Measurements from ENCODE around the gene APBB1IP.
"Not testable (repeated sequence)": the region's sequence is repeated elsewhere in the genome, so short reads cannot be mapped to it uniquely, and the experiment has no call there.

The APBB1IP gene

DNA sequence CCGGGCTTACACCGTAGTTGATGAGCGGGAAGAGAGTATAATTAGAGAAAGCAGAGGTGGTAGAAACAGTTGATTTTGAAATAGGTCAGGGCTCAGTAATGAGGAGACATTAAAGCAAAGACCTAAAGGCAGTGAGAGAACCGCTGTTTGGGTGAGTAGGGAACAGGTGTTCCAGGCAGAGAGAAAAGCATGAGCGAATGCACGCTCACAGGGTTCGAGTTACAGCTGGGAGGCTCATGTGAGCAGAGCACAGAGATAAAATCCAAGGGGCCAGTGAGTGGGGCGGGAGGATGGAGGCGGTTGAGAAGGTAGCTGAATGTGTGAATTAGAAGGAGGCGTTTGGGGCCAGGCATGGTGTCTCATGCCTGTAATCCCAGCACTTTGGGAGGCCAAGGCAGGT is 39.9 kb downstream of the APBB1IP start:
- DNase-seq (ENCODE audit: low read depth), result no peak

DNA sequence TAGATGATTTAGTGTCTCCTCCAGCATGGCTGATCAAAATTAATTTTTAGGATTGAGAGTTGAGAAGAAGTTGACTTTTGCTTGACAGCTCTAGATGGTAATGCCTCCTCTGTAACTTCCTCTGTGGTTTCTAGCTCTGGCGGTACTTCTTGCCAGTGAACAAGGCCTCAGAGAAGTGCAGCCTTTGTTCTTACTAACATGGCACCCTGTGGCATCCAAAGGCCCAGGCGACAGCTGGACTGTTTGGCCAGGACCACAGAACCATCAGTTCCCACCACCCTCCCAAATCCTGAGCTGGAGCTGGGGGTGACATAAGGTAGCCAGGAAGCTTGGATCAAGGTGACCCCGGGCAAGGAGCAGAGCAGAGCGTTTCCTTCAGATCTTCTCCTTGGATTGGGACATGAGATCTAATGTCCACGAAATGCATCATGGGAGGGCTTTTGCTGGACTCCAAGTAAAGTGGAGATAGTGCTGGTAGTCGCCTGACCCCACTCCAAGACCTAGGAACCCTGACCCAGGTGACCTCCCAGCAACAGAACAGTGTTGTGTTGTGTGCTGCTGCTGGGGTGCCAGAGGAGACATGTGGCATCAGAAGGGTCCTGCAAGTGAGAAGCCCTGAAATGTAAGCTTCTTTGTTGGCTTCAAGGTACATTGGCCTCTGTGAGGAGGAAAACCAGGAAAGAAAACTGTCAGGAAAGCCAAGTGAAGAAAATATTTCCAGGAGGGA is 41.8 kb downstream of the APBB1IP start:
- DNase-seq (ENCODE audit: low read depth), result no peak

DNA sequence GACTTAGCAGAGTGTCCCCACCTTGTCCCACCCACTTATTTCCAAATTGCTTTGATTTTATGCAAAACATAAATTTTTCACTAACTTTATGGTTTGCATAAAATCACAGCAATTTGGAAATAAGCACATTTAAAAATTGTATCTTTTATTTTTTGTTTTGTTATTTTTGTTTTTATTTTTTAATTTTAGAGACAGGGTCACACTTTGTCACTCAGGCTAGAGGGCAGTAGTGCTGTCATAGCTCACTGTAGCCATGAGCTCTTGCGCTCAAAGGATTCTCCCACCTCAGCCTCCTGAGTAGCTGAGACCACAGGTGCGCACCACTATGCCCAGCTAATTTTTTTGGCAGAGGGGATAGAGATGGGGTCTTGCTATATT is 43.2 kb downstream of the APBB1IP start:
- no peak for DNase-seq (ENCODE audit: low read depth)

DNA sequence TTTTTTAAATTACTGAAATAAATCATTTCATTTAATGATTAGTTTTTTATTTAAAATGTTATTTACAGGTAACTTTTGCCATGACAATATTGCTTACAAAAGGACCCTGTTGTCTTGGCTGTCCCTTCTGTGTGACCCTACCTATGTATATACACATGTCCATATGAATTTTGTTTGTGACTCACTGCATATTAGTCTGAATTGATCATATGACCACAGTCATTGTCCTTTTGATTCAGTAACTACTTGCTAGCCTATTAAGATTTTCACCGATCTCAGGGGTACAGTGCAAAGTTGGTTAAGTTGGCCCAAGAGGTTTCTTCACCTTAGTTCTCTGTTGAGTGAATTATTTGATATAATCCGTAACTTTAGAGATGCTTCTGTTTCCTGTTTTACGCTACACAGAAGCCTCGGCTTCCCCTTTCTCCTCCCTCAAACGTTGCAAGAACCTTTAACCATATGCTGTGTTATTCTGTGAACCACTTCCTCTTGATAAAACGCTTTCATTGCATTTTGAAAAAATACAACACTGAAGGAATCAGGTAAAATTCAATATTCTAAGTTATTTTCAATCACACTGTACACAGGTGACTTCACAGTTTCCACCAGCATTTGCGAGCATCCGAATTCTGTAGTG is 43.9 kb downstream of the APBB1IP start:
- no peak for DNase-seq (ENCODE audit: low read depth)

DNA sequence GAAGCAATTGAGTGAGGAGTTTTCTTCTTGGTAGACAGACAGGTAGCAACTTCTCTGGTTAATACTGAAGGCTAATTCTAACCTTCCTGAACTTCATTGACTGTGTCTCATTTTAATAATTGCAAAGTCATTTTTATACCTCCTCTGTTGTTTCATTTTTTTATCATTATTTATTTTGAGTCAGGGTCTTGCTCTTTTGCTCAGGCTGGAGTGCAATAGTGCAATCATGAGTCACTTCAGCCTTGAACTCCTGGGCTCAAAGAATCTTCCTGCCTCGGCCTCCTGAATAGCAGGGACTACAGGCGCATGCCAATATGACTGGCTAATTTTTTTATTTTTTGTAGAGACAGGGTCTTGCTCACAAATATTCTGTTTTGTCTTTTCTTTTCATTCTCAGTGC is 45.4 kb downstream of the APBB1IP start:
- no peak for DNase-seq (ENCODE audit: low read depth)

DNA sequence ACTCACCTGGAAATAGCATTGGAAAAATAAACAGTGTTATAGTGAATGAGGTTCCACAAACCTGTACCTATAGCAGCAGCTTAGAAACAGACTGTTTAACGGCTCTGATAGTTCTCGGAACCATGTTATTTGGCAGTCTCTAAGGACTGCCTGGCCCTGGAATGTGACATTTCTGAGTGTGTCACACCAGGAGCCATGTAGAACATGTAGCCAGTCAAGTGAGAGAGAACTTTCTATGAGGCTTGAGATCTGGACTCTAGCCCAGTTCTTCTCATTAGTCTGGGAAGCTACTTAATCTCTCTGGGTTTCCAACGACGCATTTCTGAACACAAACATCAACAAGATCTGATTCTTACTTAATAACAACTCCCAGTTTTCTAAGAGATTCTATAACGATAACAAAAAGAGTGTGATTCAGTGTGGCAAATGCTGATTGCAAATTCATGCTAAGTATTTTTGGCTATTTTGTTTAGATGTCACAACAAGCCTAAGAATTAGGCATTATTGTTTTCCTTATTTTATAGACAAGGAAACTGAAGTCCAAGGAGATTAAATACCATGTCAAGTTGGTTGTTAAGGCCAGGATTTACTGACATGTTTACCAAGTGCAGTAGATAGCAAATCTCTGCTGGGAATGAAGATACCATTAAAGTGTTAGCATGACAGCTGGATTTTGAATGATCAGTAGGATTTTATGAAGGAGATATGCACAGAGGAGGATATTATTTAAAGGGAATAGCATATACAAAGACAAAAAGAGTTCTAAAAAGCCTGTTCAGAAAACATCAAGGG is 47.2 kb downstream of the APBB1IP start:
- no peak for DNase-seq (ENCODE audit: low read depth)

DNA sequence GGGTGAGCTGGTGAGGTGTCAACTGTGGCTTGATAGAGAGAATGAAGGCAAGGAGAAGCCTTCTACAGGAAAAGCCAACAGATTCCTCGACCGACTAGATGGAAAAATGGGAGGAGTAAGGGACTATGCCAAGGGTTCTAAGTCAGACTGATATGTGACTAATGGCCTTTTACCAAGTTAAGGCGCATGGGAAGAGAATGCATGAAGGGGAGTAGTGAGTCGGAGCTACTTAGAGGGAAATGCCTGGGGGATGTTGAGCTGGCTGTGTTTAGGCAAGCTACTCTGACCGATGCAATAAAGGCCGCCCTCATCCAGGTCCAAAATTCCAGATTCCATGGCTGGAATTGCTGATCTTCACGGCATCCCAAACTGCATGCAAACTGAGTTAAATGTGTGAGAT is 48.2 kb downstream of the APBB1IP start:
- peak; percentile 86 for DNase-seq (ENCODE audit: low read depth)

DNA sequence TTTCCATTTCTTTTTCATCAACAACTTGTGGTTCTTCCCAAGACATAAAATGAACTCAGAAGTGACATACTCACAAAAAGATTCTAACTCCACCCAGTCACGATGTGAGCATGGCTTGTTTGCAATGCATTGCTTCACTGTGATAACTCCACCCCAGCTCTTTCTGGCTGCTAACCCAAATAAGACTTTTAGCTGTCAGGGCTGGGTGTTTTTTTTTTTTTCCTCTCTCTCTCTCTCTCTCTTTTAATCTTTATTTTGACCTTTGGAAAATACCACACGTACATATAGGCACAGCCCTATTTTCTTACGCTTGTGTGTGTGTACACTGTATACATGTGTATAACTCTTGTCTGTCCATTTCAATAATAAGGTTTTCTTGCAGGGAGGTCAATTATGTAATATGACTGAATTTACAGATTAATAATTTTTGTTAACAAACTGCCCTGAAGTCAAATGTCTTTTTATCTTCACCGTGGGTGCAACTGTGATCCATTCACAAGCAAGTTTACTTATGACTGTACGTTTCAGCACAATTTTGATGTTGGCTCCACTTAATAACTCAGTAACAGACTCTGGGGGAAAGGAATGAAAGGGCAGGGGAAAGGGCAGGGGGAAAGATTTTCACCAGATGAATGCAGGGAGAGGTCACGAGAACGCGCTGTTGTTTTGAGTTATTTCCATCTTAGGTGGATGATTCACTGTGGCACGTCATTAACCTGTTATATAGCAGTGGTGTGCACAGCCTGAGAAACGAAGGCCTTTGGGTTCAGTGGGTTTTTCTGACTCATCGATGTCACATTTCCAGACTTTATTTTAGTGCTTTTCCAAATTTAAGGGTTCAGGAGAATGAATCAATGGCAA is 49.1 kb downstream of the APBB1IP start:
- peak; percentile 89 for DNase-seq (ENCODE audit: low read depth)

DNA sequence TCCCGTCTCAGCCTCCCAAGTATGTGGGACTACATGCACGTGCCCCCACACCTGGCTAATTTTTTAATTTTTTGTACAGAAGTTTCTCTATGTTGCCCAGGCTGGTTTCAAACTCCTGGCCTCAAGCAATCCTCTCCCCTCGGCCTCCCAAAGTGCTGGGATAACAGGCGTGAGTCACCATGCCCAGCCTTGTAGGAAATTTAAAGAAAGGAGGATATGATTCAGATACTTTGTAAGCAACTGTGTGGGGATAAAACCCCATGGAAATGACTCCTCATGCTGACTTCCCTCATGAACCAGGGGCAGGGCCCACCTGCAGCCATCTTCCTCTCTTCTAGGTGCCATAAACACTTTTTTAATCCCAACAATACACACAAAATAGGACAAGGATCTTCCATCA is 50.2 kb downstream of the APBB1IP start:
- DNase-seq (ENCODE audit: low read depth), result no peak

DNA sequence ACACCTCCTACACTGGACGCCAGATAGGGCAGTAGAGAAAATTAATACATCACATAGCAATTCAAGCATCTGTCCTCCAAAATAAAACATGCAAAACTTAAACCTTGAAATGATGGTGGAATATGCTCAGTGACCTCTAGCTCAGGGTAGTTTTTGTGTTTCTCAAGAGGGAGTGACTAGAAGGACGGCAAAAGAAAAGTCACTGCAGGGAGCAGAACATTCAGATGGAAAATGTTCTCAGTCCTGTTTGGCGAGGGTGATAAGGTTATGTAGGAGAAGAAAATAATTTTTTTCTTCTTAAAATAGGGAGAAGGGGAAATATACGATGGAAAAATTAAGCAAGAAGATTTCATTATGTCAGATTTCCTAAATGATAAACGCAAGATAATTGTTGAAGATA is 50.9 kb downstream of the APBB1IP start:
- no peak for DNase-seq (ENCODE audit: low read depth)

DNA sequence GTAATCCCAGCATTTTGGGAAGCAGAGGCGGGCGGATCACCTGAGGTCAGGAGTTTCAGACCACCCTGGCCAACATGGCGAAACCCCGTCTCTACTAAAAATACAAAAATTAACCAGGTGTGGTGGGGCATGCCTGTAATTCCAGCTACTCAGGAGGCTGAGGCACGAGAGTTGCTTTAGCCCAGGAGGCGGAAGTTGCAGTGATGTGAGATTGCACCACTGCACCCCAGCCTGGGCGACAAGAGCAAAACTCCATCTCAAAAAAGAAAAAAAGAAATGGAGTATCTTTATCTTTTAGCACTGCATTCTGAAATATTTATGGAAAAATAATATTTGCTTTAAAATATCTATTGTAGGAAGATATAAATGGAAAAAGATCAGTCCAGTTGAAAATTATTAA is 52.2 kb downstream of the APBB1IP start:
- not testable (repeated sequence) for DNase-seq (ENCODE audit: low read depth)

DNA sequence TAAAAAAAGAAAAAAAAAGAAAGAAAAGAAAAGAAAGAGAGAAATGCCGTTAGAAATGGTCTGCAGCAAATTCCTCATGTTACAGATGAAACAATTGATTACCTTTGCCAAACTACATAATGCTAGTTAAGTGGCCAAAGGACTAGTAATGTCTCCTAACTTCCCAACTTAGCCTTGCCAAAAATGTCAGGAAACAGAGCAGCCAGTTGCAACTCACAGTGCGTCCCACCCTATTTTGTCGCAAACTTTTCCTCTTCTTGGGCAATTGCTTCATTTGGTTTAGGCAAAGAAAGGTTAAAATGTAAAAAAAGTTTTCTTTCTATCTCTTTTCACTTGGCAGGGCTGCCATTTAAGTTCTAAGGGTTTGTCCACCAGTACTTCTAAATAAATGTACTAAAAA is 53.1 kb downstream of the APBB1IP start:
- DNase-seq (ENCODE audit: low read depth), result no peak

DNA sequence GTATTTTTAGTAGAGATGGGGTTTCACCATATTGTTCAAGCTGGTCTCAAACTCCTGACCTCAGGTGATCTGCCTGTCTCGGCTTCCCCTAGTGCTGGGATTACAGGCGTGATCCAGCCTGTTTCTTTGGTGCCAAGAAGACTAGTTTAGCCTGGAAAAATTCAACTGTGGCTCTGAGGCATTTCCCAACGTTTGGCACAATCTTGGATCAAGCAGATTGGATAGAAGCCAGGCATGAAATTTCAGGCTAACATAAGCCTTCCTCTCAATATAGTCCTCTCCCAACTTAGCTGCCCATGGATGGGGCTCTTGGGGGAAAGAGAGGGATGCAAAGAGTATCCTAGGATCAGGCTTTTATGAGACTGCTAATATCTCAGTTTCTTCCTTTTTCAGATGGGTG is 53.8 kb downstream of the APBB1IP start:
- no peak for DNase-seq (ENCODE audit: low read depth)

DNA sequence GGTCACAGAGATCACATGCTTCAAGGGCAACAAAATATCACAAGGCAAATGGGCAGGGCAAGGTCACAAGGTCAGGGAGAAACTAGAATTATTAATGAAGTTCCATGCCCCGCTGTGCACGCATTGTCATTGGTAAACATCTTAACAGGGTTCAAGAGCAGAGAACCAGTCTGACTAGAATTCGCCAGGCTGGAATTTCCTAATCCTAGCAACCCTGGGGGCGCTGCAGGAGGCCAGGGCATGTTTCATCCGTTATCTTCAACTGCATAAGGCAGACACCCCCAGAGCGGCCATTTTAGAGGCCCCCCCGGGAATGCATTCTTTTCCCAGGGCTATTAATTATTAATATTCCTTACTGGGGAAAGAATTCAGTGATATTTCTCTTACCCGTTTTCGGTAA is 54.6 kb downstream of the APBB1IP start:
- DNase-seq (ENCODE audit: low read depth), result not testable (repeated sequence)

DNA sequence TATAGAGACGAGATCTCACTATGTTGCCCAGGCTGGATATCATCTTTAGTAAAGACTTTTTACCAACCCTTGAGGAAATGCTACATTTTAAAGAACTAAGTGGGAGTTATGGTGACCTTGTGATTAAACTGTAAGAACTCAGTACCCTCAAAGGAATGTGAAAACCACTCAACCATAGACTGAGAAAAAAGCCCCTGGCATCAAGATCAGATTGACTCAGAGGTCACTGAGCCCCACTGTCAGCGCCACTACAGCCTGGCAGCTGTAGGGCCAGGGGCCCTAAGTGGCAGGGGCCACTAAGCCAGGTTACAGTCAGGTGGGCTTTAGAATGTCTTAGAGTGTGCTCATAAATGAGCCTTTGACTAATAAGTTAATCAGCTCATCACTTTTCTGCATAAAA is 55.9 kb downstream of the APBB1IP start:
- no peak for DNase-seq (ENCODE audit: low read depth)

DNA sequence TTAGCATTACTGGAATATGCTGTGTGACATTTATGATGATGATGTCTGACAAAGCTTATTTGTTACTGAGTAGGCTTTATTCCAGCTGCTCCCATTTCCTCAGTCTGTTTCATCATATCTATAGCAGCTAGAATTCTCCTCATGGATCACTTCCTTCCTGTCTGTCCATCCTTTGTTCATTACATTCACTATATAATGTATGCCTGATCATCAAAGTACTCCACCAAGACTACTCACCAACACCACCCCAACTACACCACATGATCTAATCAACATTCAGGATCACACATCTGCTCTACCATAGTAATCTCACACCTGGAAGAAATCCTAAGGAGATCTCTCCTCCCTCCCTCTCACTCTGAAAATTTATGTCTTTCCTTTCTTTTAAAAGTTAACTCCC is 61.3 kb downstream of the APBB1IP start:
- DNase-seq (ENCODE audit: low read depth), result no peak

DNA sequence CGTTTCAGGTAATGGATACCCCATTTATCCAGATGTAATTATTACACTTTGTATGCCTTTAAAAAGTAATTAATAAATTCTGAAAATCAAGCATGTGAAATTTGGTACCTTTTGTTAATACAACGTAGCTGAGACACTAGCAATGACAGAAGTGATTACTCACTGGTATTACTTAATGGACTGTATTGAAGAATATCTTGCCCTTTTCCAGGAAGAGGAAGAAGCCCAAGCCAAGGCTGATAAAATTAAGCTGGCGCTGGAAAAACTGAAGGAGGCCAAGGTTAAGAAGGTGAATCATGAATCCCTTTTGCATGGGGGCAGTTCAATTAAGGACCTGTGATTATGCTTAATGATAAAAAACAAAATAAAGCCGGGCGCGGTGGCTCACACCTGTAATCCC is 64.8 kb downstream of the APBB1IP start:
- no peak for DNase-seq (ENCODE audit: low read depth)

DNA sequence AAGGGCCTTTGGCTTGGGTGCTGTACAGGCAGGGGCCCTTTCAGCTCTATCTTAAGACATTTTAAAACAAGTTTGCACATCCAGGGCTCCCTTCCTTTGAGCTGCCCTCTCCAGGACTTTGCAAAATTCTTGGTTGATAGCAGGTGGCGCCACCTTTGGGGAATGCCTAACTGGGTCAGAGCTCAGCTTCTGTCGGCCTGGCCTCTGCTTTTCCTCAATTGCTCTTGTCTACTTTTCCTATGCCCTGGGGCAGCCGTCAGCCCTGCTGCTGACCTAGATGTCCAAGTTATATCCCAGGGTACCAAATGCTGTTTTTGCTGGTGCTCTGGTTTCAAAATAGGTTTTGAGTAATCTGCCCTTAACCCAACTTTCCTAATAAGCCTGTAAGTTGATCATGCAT is 65.8 kb downstream of the APBB1IP start:
- no peak for DNase-seq (ENCODE audit: low read depth)

DNA sequence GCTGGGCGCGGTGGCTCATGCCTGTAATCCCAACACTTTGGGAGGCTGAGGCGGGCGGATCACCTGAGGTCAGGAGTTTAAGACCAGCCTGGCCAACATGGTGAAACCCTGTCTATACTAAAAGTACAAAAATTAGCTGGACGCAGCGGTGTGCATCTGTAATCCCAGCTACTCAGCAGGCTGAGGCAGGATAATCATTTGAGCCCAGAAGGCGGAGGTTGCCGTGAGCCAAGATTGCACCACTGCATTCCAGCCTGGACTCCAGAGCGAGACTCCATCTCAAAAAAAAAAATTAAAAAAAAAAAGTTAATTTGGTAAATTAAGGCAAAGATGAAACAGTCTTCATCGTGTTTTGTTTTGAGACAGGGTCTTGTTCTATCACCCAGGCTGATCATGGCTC is 66.3 kb downstream of the APBB1IP start:
- DNase-seq (ENCODE audit: low read depth), result not testable (repeated sequence)

DNA sequence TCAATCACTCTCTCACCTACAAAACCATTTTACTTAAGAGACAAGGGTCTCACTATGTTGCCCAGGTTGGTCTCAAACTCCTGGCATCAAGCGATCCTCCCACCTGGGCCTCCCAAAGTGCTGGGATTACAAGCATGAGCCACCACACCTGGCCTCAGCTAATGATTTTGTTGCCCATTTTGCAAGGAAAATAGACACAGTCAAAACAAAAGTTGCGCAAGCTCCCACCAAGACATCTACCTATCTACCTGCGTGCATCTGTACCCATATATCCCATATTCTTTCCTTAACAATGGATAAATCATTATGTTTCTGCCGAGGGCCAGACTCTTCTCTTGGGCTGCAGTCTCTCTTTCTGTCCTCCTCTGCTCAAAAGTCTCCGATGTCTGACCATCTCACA is 67.3 kb downstream of the APBB1IP start:
- no peak for DNase-seq (ENCODE audit: low read depth)

DNA sequence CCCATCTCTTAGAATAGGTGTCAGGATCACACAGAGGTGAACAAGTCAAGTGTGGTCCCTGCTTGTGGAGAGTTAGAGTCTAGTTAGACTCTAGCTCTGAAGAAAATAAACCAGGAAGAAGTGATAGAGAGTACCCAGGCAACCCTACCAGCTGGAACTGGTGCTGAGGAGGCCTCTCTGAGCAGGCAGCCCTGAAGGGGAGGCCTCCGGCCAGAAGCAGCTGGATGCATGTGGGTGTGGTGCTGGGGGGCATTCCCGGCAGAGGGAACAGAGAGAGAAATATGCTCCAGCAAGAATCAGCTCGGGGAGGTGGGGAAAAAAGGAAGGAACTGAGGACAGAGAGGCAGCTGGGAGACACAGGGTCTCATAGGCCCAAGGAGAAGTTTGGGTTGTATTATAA is 68.6 kb downstream of the APBB1IP start:
- DNase-seq (ENCODE audit: low read depth), result no peak

DNA sequence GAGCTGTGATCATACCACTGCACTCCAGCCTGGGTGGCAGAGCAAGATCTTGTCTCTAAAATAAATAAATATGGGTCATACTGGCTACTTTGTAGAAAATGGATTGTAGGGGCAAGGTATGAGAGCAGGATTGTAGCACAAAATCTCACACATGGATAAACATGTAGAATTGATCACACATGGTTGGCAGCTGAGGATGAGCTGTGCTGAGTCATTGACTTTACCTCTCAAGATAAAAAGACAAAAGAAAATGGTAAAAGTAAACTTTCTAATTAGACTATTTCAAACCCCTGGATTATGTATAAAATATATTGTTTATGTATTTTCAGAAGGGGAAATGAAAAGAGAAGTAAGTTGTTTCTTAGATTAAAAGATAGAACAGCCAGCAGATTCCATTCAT is 69.3 kb downstream of the APBB1IP start:
- DNase-seq (ENCODE audit: low read depth), result no peak
